GM10266 (cell line): ENCODE data around the gene OR6B3.
A peak's percentile ranks its signal among the peaks of the same experiment; 100 is the strongest.

Experiments
- DNase-seq: peaks from one replicate; pipeline ENCODE4 v3.0.0; 2012; ENCODE audit errors: extremely low spot score
- TF ChIP-seq, protein P1 (sequence below): IDR thresholded peaks from 2 replicates; pipeline ENCODE4 v1.5.1; 2012; ENCODE audit warnings: mild to moderate bottlenecking, low read depth; ENCODE audit not compliant: control insufficient read depth, insufficient read depth; ENCODE audit errors: missing control alignments

The OR6B3 gene

DNA sequence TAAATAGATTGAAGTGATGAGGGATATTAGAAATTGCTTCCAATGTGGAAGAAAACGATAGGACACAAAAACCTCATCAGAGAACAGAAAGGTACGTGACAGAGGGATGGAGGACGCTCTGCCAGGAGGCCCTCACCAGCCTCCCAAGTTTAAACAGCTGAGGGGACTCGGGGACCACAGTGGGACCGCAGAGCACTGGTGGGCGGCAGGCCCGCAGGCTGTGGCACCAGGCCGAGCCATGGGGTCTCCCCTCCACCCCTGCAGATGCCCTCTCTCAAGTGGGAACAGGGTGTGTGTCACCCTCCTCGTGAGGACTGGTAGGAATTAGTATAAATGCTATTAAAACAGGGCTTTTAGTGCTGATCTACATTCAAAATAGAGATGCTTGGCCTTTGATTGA is 39.0 kb downstream of the OR6B3 start:
- DNase-seq = no peak
- TF ChIP-seq, protein P1, sequence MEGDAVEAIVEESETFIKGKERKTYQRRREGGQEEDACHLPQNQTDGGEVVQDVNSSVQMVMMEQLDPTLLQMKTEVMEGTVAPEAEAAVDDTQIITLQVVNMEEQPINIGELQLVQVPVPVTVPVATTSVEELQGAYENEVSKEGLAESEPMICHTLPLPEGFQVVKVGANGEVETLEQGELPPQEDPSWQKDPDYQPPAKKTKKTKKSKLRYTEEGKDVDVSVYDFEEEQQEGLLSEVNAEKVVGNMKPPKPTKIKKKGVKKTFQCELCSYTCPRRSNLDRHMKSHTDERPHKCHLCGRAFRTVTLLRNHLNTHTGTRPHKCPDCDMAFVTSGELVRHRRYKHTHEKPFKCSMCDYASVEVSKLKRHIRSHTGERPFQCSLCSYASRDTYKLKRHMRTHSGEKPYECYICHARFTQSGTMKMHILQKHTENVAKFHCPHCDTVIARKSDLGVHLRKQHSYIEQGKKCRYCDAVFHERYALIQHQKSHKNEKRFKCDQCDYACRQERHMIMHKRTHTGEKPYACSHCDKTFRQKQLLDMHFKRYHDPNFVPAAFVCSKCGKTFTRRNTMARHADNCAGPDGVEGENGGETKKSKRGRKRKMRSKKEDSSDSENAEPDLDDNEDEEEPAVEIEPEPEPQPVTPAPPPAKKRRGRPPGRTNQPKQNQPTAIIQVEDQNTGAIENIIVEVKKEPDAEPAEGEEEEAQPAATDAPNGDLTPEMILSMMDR = no peak

DNA sequence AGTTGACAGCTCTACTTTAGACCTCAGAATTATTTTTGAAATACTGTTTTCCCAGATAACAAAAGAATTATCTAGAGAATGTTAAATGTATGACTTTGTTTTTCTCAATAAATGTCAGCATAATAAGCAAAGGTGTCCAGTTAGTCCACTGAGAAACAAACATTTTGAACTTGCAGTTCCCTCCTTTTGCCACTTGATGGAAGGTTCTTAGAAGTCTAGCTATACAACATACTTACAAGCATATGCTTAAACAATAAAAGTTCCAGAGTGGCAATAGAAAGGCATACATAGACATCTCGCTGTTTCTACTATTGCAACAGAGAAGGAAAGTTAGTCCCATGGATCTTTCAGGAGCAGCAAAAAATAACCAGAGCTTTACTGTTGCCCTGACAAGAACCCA is 40.0 kb downstream of the OR6B3 start:
- DNase-seq = no peak
- TF ChIP-seq, protein P1 = peak; percentile 14

DNA sequence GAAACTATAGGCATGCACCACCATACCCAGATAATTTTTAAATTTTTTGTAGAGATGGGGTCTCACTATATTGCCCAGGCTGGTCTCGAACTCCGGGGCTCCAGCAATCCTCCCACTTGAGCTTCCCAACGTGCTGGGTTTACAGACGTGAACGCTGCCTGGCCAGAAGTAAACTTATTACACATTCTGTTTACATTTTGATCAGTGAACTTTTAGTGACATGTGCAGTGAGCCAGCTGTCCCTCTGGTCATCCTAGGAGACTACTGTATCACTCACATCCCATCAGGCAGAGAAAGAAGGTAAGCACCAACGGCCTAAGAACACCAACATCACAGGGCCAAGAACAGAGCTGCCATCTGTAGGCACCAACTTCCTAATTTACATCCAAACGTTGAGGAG is 50.3 kb downstream of the OR6B3 start:
- TF ChIP-seq, protein P1 = no peak
- no peak for DNase-seq

DNA sequence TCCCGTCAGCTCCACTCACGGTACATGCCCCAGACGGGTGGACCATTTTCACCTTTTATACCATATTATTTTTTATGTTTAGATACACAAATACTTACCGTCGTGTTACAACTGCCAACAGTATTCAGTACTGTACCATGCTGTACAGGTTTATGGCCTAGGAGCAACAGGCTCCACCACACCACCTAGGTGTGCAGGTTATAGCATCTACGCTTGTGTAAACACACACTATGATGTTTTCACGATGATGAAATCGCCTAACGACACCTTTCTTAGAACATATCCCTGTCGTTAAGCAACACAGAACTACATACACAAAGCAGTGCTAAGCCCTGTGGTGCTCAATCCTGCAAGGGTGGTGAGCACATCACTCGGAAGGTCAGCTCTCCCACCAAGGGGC is 52.6 kb downstream of the OR6B3 start:
- TF ChIP-seq, protein P1 = no peak
- DNase-seq = no peak

DNA sequence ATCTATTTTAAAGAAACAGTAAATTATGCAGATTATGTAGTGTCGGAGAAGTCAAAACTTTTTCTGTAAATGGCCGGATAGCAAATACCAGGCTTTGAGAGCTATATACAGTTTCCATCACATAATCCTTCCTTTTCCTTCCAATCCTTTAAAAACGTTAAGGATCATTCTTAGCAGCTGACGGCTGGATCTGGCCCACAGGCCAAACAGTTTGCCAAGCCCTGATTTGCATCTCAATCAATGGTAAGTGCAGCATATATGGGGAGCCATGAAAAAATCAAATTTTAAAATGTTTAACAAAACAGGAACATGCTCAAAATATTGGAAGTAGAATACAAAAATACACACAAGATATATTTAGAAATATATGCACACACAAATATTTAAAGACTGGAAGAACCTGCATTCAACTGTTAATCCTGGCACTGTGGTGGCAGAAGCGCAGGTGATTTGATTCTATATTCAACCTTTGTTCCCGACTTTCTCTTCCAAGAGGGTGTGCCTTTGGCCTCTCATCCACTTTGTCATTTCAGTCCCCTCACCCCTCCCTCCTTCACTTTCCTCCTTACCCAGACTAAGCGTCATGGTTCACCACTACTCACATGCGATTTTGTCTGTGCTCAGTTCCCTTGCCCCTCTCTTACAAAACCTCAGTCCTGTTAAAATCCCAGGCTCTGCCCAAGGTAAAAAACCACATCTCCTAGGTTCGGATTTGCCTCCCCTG is 55.5 kb downstream of the OR6B3 start:
- TF ChIP-seq, protein P1 = no peak

More for the DNA sequence above, 55.5 kb downstream of the OR6B3 start:
- DNase-seq = no peak
